A549 (cell line): ENCODE results near the gene RRP8.

ENCODE experiments used
- CBX2 ChIP-seq: fragments of 200-600 bp; sonication (generic); IDR thresholded peaks from 2 replicates; pipeline ENCODE4 v1.6.1; 2016; ENCODE audit warnings: low read depth, mild to moderate bottlenecking, borderline replicate concordance
- CEBPB ChIP-seq, 2 experiments: fragments of >200 bp in 1 of 2; sonication (Bioruptor Twin) in 1 of 2; formaldehyde crosslinking in 1 of 2; IDR thresholded peaks; 2 replicates each; pipeline ENCODE4 v1.6.1; 2012 to 2016
- CHD2 ChIP-seq: fragments of 150-350 bp; IDR thresholded peaks from 2 replicates; pipeline ENCODE4 v1.6.1; 2014; ENCODE audit warnings: low read length; ENCODE audit not compliant: partially characterized antibody
- EP300 ChIP-seq, 2 experiments: fragments of >200 bp; sonication (Bioruptor Twin); formaldehyde crosslinking; IDR thresholded peaks; 2 replicates in 1 of 2; 3 replicates in 1 of 2; pipeline ENCODE4 v1.6.1; 2016 to 2017
- POLR2A ChIP-seq: IDR thresholded peaks from 2 replicates; pipeline ENCODE4 v1.6.1; 2012; ENCODE audit warnings: mild to moderate bottlenecking, low read length
- RAD21 ChIP-seq, 2 experiments: fragments of >200 bp in 1 of 2; sonication (Bioruptor Twin) in 1 of 2; formaldehyde crosslinking in 1 of 2; IDR thresholded peaks in 1 of 2; conservative IDR thresholded peaks in 1 of 2; 2 replicates in 1 of 2; 3 replicates in 1 of 2; pipeline ENCODE4 v1.6.1; 2012 to 2018; ENCODE audit warnings: inconsistent platforms in 1 of 2
- USF2 ChIP-seq: fragments of 450-650 bp; IDR thresholded peaks from 2 replicates; pipeline ENCODE4 v1.6.1; 2014; ENCODE audit warnings: antibody characterized with exemption
- ZNF302 ChIP-seq: fragments of 250-450 bp; sonication (Bioruptor Pico); IDR thresholded peaks from 2 replicates; pipeline ENCODE4 v1.9.0; 2021; ENCODE audit warnings: inconsistent platforms, mild to moderate bottlenecking, moderate library complexity
- TF ChIP-seq, protein P1 (sequence below): fragments of >200 bp; sonication (Bioruptor Twin); formaldehyde crosslinking; IDR thresholded peaks from 3 replicates; pipeline ENCODE4 v1.5.1; 2016
- TF ChIP-seq, protein P2 (sequence below): IDR thresholded peaks from 2 replicates; pipeline ENCODE4 v1.6.1; 2012

DNA sequence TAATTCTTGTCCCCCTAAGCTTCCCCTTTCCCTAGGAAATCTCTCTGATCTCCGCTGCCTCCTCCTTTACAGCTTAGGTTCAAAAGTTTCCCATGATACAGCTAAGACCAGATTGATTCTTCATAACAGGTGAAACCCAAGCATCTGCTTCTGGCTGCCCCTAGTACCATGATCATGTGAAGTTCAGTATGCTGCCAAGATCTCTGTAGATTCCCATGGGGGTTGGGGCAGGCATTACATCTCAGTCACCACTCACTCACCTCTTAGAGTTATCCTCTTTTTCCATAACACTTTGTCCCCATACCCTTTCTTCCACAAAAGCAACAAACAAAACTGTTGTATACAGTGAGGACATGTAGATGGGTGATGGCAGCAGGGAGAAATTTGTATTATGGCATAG lies 44.0 kb downstream of the RRP8 start:
- TF ChIP-seq, protein P1, sequence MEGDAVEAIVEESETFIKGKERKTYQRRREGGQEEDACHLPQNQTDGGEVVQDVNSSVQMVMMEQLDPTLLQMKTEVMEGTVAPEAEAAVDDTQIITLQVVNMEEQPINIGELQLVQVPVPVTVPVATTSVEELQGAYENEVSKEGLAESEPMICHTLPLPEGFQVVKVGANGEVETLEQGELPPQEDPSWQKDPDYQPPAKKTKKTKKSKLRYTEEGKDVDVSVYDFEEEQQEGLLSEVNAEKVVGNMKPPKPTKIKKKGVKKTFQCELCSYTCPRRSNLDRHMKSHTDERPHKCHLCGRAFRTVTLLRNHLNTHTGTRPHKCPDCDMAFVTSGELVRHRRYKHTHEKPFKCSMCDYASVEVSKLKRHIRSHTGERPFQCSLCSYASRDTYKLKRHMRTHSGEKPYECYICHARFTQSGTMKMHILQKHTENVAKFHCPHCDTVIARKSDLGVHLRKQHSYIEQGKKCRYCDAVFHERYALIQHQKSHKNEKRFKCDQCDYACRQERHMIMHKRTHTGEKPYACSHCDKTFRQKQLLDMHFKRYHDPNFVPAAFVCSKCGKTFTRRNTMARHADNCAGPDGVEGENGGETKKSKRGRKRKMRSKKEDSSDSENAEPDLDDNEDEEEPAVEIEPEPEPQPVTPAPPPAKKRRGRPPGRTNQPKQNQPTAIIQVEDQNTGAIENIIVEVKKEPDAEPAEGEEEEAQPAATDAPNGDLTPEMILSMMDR = no peak
- TF ChIP-seq RAD21 (conservative IDR thresholded peaks at IDR 0.05 in 1 of 2, IDR thresholded peaks at IDR 0.05 in 1 of 2) (no peak), ZNF302 (CRISPR knock-in tag) (no peak), CHD2 (no peak), POLR2A (no peak), EP300 (IDR thresholded peaks at IDR 0.05) (no peak), CEBPB (IDR thresholded peaks at IDR 0.05) (no peak), USF2 (no peak), CBX2 (no peak)
- TF ChIP-seq, protein P2, sequence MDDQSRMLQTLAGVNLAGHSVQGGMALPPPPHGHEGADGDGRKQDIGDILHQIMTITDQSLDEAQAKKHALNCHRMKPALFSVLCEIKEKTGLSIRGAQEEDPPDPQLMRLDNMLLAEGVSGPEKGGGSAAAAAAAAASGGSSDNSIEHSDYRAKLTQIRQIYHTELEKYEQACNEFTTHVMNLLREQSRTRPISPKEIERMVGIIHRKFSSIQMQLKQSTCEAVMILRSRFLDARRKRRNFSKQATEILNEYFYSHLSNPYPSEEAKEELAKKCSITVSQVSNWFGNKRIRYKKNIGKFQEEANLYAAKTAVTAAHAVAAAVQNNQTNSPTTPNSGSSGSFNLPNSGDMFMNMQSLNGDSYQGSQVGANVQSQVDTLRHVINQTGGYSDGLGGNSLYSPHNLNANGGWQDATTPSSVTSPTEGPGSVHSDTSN = no peak
